ENCODE results near the gene MBNL2. TPM values are rescaled to one million over a fixed set of nuclear protein-coding genes. Genes with fewer than 3 reads are reported as not detected.

The MBNL2 gene
- total and polyA plus RNA-seq, 10 of the 15 experiments (the other 5 are each of a cell fraction or from before 2014, with no cell fraction given) = 1.6 to 9.7 (median 6.7) TPM

DNA sequence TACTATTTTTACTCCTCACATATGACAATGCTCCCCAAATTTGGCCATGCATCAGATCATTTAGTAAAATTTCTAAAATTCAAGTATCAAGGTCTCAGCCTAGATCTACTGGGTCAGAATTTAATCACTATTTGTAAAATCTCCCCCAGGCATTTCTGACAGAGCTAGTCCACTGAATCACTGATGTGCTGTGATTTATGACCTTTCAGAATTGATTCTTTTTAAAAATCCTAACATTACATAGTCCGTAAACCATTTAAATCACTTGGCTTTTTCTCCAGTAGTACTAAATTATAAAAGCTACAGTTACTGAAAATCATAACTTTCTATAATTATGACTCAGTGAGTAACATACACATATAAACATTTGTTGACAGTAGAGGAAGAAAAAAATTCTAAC, 119.0 kb downstream of the MBNL2 start (continued):
- TF ChIP-seq CREB1 (IDR thresholded peaks at IDR 0.05; ENCODE audit: low read depth) = no peak
- no peak for TF ChIP-seq RELA (IDR thresholded peaks at IDR 0.05; ENCODE audit: borderline replicate concordance, partially characterized antibody)
- no peak for TF ChIP-seq NFYA (IDR thresholded peaks at IDR 0.05; ENCODE audit: borderline replicate concordance, low read depth, low read length)
- TF ChIP-seq, protein P1, sequence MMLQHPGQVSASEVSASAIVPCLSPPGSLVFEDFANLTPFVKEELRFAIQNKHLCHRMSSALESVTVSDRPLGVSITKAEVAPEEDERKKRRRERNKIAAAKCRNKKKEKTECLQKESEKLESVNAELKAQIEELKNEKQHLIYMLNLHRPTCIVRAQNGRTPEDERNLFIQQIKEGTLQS (IDR thresholded peaks at IDR 0.05; ENCODE audit: borderline replicate concordance, extremely low read depth, low read depth, low read length) = no peak
- no peak for TF ChIP-seq TARDBP (IDR thresholded peaks at IDR 0.05; ENCODE audit: borderline replicate concordance)
- TF ChIP-seq KLF5 (IDR thresholded peaks at IDR 0.05; ENCODE audit: partially characterized antibody) = no peak

DNA sequence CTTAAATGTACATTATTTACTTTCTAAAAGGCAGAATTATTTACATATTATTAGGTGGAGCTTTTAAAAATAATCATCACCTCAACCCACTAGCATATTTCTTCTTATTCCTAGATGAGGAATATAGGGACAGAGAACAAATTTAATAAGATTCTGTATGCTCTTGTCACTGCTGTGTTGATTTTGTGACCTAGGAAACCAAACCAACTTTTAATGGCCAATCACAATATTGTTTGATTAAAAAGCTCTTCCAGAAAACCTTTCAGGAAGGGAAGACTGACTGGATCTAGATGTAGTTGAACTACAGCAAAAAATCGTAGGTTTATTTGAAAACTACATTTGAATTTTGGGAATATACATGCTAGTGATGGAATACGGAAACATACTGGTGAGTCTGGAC, 120.0 kb downstream of the MBNL2 start:
- H3K79me2 ChIP-seq (ENCODE audit: control insufficient read depth, insufficient read depth, low read length) = no peaks in the 10 kb centered on the region
- no peaks in the 10 kb centered on the region for H3K27me3 ChIP-seq (replicated peaks in 1 of 2; ENCODE audit: control insufficient read depth in 2 of 2, insufficient read depth in 2 of 2, low read length in 1 of 2)
- no peak for ATAC-seq
- intact Hi-C loops (cut with micrococcal nuclease; ENCODE audit: unreplicated experiment) (loop anchor here (5.0 kb wide), 2 partner anchors 310 to 325 kb away; no protein-coding TSS in a partner anchor), in situ Hi-C loops (cut with MboI) (no loop called here)
- no TSS peak for BruUV-seq (replicated peaks)
- FAIRE-seq = no peak
- TF ChIP-seq MYB (IDR thresholded peaks at IDR 0.05; ENCODE audit: borderline replicate concordance, low read depth, low read length) = no peak
- TF ChIP-seq BMI1 (IDR thresholded peaks at IDR 0.05; ENCODE audit: borderline replicate concordance) = no peak
- no peak overlapping the region for H3K4me2 ChIP-seq (ENCODE audit: control insufficient read depth, insufficient read depth)
- no peak overlapping the region for H3K4me3 ChIP-seq
- WGBS (ENCODE audit: insufficient coverage, insufficient replicate concordance, low lambda C conversion rate, missing lambda C conversion rate) = 92% methylated on average over 2 of the region's 2 CpGs
- H2AFZ ChIP-seq (ENCODE audit: control insufficient read depth, low read depth, low read length) = no peak overlapping the region
- POLR2A ChIA-PET = interaction anchor here (1.7 kb wide), 1 partner anchor 120 kb away, joined by 7 read pairs; the partner anchor contains the start of gene MBNL2
- H3K9ac ChIP-seq (ENCODE audit: control insufficient read depth, insufficient read depth, low read length) = no peak overlapping the region
- no peaks in the 10 kb centered on the region for H3K9me3 ChIP-seq (replicated peaks; ENCODE audit: control insufficient read depth, insufficient read depth, low read length)
- no peaks in the 10 kb centered on the region for H3K4me1 ChIP-seq (ENCODE audit: control insufficient read depth, insufficient read depth, low read length)
- CTCF ChIA-PET = interaction anchor here (0.9 to 2.6 kb wide), 9 partner anchors 9 to 232 kb away, joined by 3 to 21 read pairs (median 4); no protein-coding TSS in a partner anchor
- H4K20me1 ChIP-seq (ENCODE audit: control insufficient read depth, insufficient read depth) = no peaks in the 10 kb centered on the region
- RAD21 ChIA-PET (ENCODE audit: unreplicated experiment) = interaction anchor here (1.2 to 2.9 kb wide), 4 partner anchors 115 to 324 kb away, joined by 3 to 19 read pairs (median 7); partner anchors contain the start of gene MBNL2
- no peak overlapping the region for H3K27ac ChIP-seq (ENCODE audit: control insufficient read depth, insufficient read depth)
- no peak for DNase-seq (ENCODE audit: low read depth, low spot score)
- peaks cover 0 to 5% of the 10 kb centered on the region in 2 experiments; a peak in 1 of 4 replicates for H3K36me3 ChIP-seq (ENCODE audit: control insufficient read depth in 2 of 2, insufficient read depth in 2 of 2, low read length in 1 of 2)
- SMC1A ChIA-PET (ENCODE audit: uncharacterized antibody, unreplicated experiment) = interaction anchor here (0.9 to 2.1 kb wide), 9 partner anchors 14 to 232 kb away, joined by 3 to 10 read pairs (median 4); partner anchors contain the start of gene MBNL2

Data from GM12878 (cell line).